Measurements from ENCODE around the gene MB. TPM values are rescaled to one million over a fixed set of nuclear protein-coding genes. Genes with fewer than 3 reads are reported as not detected.

The MB gene
- polyA plus RNA-seq, 3 donors = not detected

GRCh38 chr22:35645646-35646045, 28.5 kb upstream of the MB start:
- TF ChIP-seq CTCF (IDR thresholded peaks at IDR 0.05) = no peak
- Mint-ChIP-seq H3K27me3 (ENCODE audit: low read depth in 3 of 3) (peaks cover 0 to 1% (median under 1%) of the 10 kb centered on the region in 3 donors), H3K4me3 (no peak overlapping the region), H3K4me1 (peaks cover 37% of the 10 kb centered on the region), H3K36me3 (no peaks in the 10 kb centered on the region), H3K27ac (peak overlapping the region in 1 of 7 donors; percentile 94), H3K9me3 (peaks cover 0 to 2% (median 0%) of the 10 kb centered on the region in 7 donors)
- H3K79me2 ChIP-seq (ENCODE audit: insufficient read depth, low read length) = peaks cover 27% of the 10 kb centered on the region
- no peaks in the 10 kb centered on the region for H3K36me3 ChIP-seq (replicated peaks in 1 of 2; ENCODE audit: control insufficient read depth in 1 of 2, insufficient read depth in 2 of 2, low read length in 2 of 2)
- DNase-seq = no peak
- no peak overlapping the region for H3K4me3 ChIP-seq (replicated peaks in 1 of 3; ENCODE audit: low read depth in 2 of 3, low read length in 3 of 3)
- H3K4me1 ChIP-seq (ENCODE audit: control insufficient read depth in 1 of 2, insufficient read depth in 2 of 2, low read length in 2 of 2) = peaks cover 30 to 39% of the 10 kb centered on the region in 2 donors
- H3K4me2 ChIP-seq (replicated peaks; ENCODE audit: extremely low read depth, low read length, poor library complexity, severe bottlenecking) = no peak overlapping the region
- H4K20me1 ChIP-seq (ENCODE audit: insufficient read depth, low read length) = peaks cover 8% of the 10 kb centered on the region
- H3K27me3 ChIP-seq (ENCODE audit: control insufficient read depth in 2 of 2, insufficient read depth in 2 of 2, low read length in 2 of 2) = no peaks in the 10 kb centered on the region
- H3K27ac ChIP-seq (ENCODE audit: low read depth in 1 of 2, low read length in 2 of 2) = no peak overlapping the region
- no peak overlapping the region for H2AFZ ChIP-seq (ENCODE audit: insufficient read depth, low read depth, low read length, poor library complexity, severe bottlenecking)
- WGBS (ENCODE audit: insufficient coverage) = 96% methylated on average over 3 of the region's 4 CpGs
- no peak overlapping the region for H3K9ac ChIP-seq (ENCODE audit: insufficient read depth, low read length, poor library complexity, severe bottlenecking)
- intact Hi-C loops (cut with micrococcal nuclease) = loop anchor here in 1 of 2 donors (1.0 kb wide), 1 partner anchor 20 kb away; no protein-coding TSS in a partner anchor
- no peaks in the 10 kb centered on the region for H3K9me3 ChIP-seq (replicated peaks in 1 of 2; ENCODE audit: control insufficient read depth in 1 of 2, insufficient read depth in 1 of 2, low read length in 2 of 2)

GRCh38 chr22:35643991-35644390, 26.9 kb upstream of the MB start:
- Mint-ChIP-seq H3K4me3 (no peak overlapping the region), H3K4me1 (peaks cover 21% of the 10 kb centered on the region), H3K27me3 (ENCODE audit: low read depth in 3 of 3) (peaks cover 0 to 3% (median 3%) of the 10 kb centered on the region in 3 donors), H3K27ac (no peak overlapping the region), H3K9me3 (peaks cover 0 to 2% (median 0%) of the 10 kb centered on the region in 7 donors), H3K36me3 (no peaks in the 10 kb centered on the region)
- H3K4me2 ChIP-seq (replicated peaks; ENCODE audit: extremely low read depth, low read length, poor library complexity, severe bottlenecking) = no peak overlapping the region
- WGBS (ENCODE audit: insufficient coverage) = 92% methylated on average over 1 of the region's 1 CpG
- H2AFZ ChIP-seq (ENCODE audit: insufficient read depth, low read depth, low read length, poor library complexity, severe bottlenecking) = no peak overlapping the region
- H3K9me3 ChIP-seq (replicated peaks in 1 of 2; ENCODE audit: control insufficient read depth in 1 of 2, insufficient read depth in 1 of 2, low read length in 2 of 2) = no peaks in the 10 kb centered on the region
- peaks cover 10% of the 10 kb centered on the region for H3K79me2 ChIP-seq (ENCODE audit: insufficient read depth, low read length)
- intact Hi-C loops (cut with micrococcal nuclease) = no loop called here
- H3K4me1 ChIP-seq (ENCODE audit: control insufficient read depth in 1 of 2, insufficient read depth in 2 of 2, low read length in 2 of 2) = peaks cover 19 to 23% of the 10 kb centered on the region in 2 donors
- no peak for DNase-seq
- no peaks in the 10 kb centered on the region for H4K20me1 ChIP-seq (ENCODE audit: insufficient read depth, low read length)
- H3K4me3 ChIP-seq (replicated peaks in 1 of 3; ENCODE audit: low read depth in 2 of 3, low read length in 3 of 3) = no peak overlapping the region
- no peak overlapping the region for H3K27ac ChIP-seq (ENCODE audit: low read depth in 1 of 2, low read length in 2 of 2)
- no peaks in the 10 kb centered on the region for H3K36me3 ChIP-seq (replicated peaks in 1 of 2; ENCODE audit: control insufficient read depth in 1 of 2, insufficient read depth in 2 of 2, low read length in 2 of 2)
- no peaks in the 10 kb centered on the region for H3K27me3 ChIP-seq (ENCODE audit: control insufficient read depth in 2 of 2, insufficient read depth in 2 of 2, low read length in 2 of 2)
- no peak for TF ChIP-seq CTCF (IDR thresholded peaks at IDR 0.05)
- no peak overlapping the region for H3K9ac ChIP-seq (ENCODE audit: insufficient read depth, low read length, poor library complexity, severe bottlenecking)
